Measurements from ENCODE around the gene IMMP2L. TPM values are rescaled to one million over a fixed set of nuclear protein-coding genes. Genes with fewer than 3 reads are reported as not detected.
"Not testable (repeated sequence)": the region's sequence is repeated elsewhere in the genome, so short reads cannot be mapped to it uniquely, and the experiment has no call there.

Gene IMMP2L
- total RNA-seq, 1 donor from 2014 or later: 59.6 TPM

DNA sequence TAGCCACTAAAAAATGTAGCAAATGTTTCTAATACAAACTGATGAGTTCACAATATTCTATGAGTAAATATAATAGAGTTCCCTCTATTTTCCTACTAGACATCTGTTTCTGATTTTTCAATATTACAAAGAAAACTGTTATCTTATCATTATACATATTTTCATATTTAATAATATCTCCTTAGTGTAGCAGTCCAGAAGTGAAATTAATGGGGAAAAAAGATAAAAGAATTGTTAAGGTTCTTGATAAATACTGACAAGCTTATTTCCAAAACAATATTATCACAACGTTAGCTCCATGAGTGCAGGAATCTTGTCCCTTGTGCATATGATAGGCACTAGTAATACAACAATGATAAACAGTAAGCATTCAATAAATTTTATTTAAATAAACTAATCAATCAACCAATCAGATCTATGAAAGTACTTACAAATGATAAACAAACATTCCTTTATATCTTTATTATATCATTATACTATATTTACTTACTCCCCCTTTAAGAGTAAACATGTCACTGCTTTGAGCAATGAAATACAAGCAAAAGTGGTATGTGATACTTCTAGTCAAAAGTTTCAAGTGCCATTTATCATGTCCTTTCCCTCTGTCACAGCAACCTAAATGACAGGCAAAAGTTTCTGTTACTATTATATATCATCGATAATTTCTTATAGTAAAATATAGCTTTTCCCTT, 103.1 kb downstream of the IMMP2L start:
- Mint-ChIP-seq H3K9me3 (no peaks in the 10 kb centered on the region), H3K27me3 (ENCODE audit: low read depth) (no peaks in the 10 kb centered on the region), H3K27ac (no peak overlapping the region), H3K4me3 (no peak overlapping the region), H3K36me3 (peaks cover 3% of the 10 kb centered on the region), H3K4me1 (peaks cover 13% of the 10 kb centered on the region)
- TF ChIP-seq, protein P1, sequence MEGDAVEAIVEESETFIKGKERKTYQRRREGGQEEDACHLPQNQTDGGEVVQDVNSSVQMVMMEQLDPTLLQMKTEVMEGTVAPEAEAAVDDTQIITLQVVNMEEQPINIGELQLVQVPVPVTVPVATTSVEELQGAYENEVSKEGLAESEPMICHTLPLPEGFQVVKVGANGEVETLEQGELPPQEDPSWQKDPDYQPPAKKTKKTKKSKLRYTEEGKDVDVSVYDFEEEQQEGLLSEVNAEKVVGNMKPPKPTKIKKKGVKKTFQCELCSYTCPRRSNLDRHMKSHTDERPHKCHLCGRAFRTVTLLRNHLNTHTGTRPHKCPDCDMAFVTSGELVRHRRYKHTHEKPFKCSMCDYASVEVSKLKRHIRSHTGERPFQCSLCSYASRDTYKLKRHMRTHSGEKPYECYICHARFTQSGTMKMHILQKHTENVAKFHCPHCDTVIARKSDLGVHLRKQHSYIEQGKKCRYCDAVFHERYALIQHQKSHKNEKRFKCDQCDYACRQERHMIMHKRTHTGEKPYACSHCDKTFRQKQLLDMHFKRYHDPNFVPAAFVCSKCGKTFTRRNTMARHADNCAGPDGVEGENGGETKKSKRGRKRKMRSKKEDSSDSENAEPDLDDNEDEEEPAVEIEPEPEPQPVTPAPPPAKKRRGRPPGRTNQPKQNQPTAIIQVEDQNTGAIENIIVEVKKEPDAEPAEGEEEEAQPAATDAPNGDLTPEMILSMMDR (IDR thresholded peaks at IDR 0.05; ENCODE audit: unreplicated experiment): no peak
- no peak for DNase-seq (ENCODE audit: low spot score in 2 of 2, unreplicated experiment in 2 of 2)

GRCh38 chr7:111450705-111451104, 111.6 kb downstream of the IMMP2L start:
- not testable (repeated sequence) for H3K27ac Mint-ChIP-seq; H3K4me3 Mint-ChIP-seq; H3K4me1 Mint-ChIP-seq; H3K36me3 Mint-ChIP-seq; DNase-seq (ENCODE audit: low spot score in 2 of 2, unreplicated experiment in 2 of 2); H3K27me3 Mint-ChIP-seq (ENCODE audit: low read depth)
- peaks cover 12% of the 10 kb centered on the region for H3K9me3 Mint-ChIP-seq

DNA sequence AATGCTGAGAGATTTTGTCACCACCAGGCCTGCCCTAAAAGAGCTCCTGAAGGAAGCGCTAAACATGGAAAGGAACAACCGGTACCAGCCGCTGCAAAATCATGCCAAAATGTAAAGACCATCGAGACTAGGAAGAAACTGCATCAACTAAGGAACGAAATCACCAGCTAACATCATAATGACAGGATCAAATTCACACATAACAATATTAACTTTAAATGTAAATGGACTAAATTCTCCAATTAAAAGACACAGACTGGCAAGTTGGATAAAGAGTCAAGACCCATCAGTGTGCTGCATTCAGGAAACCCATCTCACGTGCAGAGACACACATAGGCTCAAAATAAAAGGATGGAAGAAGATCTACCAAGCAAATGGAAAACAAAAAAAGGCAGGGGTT, 114.8 kb downstream of the IMMP2L start:
- H3K9me3 Mint-ChIP-seq; H3K4me1 Mint-ChIP-seq; H3K36me3 Mint-ChIP-seq; DNase-seq (ENCODE audit: low spot score in 2 of 2, unreplicated experiment in 2 of 2); H3K27me3 Mint-ChIP-seq (ENCODE audit: low read depth); H3K4me3 Mint-ChIP-seq; H3K27ac Mint-ChIP-seq: not testable (repeated sequence)

GRCh38 chr7:111439977-111440376, 122.3 kb downstream of the IMMP2L start:
- DNase-seq (ENCODE audit: low spot score in 2 of 2, unreplicated experiment in 2 of 2): no peak
- Mint-ChIP-seq H3K4me1 (peaks cover 9% of the 10 kb centered on the region), H3K27ac (no peak overlapping the region), H3K4me3 (no peak overlapping the region), H3K36me3 (peaks cover 23% of the 10 kb centered on the region), H3K9me3 (peaks cover 30% of the 10 kb centered on the region), H3K27me3 (ENCODE audit: low read depth) (no peaks in the 10 kb centered on the region)
- TF ChIP-seq, protein P1 (IDR thresholded peaks at IDR 0.05; ENCODE audit: unreplicated experiment): no peak

- Mint-ChIP-seq H3K9me3 (peaks cover 39% of the 10 kb centered on the region), H3K36me3 (peaks cover 33% of the 10 kb centered on the region), H3K27ac (peak overlapping the region; percentile 80), H3K4me1 (peaks cover 9% of the 10 kb centered on the region), H3K27me3 (ENCODE audit: low read depth) (no peaks in the 10 kb centered on the region), H3K4me3 (no peak overlapping the region)
- TF ChIP-seq, protein P1 (IDR thresholded peaks at IDR 0.05; ENCODE audit: unreplicated experiment): no peak
- no peak for DNase-seq (ENCODE audit: low spot score in 2 of 2, unreplicated experiment in 2 of 2)
These were observed 123.7 kb downstream of the IMMP2L start for GRCh38 chr7:111438369-111439289.

GRCh38 chr7:111437736-111438135, 124.6 kb downstream of the IMMP2L start:
- Mint-ChIP-seq H3K9me3 (peaks cover 48% of the 10 kb centered on the region), H3K4me1 (peaks cover 9% of the 10 kb centered on the region), H3K27ac (no peak overlapping the region), H3K4me3 (no peak overlapping the region), H3K36me3 (peaks cover 42% of the 10 kb centered on the region), H3K27me3 (ENCODE audit: low read depth) (no peaks in the 10 kb centered on the region)
- no peak for DNase-seq (ENCODE audit: low spot score in 2 of 2, unreplicated experiment in 2 of 2)
- TF ChIP-seq, protein P1 (IDR thresholded peaks at IDR 0.05; ENCODE audit: unreplicated experiment): no peak

Data from mesothelial cell of epicardium (in vitro differentiated cells).